ENCODE results near the gene IGFL2. TPM values are rescaled to one million over a fixed set of nuclear protein-coding genes. Genes with fewer than 3 reads are reported as not detected.
A peak's percentile ranks its signal among the peaks of the same experiment; 100 is the strongest.
"Not testable (repeated sequence)": the region's sequence is repeated elsewhere in the genome, so short reads cannot be mapped to it uniquely, and the experiment has no call there.

The IGFL2 gene
- not detected in 2 replicates for total RNA-seq (2014; rRNA removed; shearing (Covaris generic))

DNA sequence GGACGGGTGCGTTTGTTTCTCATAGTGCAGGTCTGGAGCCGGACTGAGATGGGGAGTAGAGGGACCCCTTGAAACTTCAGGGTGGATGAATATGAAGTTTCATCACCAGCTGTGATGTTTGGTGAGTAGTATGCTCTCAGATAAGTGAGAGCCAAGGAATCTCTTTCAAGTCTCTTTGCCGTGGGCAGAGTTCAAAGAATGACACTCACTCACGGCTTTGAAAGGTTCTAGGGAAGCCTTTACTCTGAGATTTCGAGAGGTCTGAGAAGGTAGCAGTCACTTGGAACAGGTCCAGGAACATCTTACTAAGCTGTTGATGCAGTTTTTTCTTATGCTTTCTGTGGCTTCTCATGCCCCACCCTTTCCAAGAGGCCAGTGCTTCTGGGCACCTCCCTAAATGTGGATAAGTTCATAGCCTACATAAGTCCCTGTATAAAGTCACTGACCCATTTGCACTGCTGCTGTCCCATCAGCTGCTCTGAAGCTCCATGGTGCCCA is at the start of gene IGFL2:
Gene IGFL2 (plus strand): TSS at position 448 of the 498 bp plus-strand sequence. CDS start 41 bp downstream, at position 489.
- DNase-seq (ENCODE audit: low read depth in 1 of 2, low spot score in 2 of 2), result no peak
- no peaks in the 10 kb centered on the region for H3K4me1 ChIP-seq (replicated peaks)
- no peaks in the 10 kb centered on the region for H3K9me3 ChIP-seq (replicated peaks)
- no peak within 1 kb of the TSS for H3K4me3 ChIP-seq
- H3K27me3 ChIP-seq (replicated peaks), result 0 out of 2 replicates have a peak, but pooled peaks cover 3% of the 10 kb centered on the region
- H3K27ac ChIP-seq, result no peak within 1 kb of the TSS
- H3K36me3 ChIP-seq, result no peaks in the 10 kb centered on the region

- Histone ChIP-seq H3K4me3 (no peak overlapping the region), H3K9me3 (replicated peaks) (peaks cover 8% of the 10 kb centered on the region; the same call in 1 of the 2 replicates), H3K36me3 (no peaks in the 10 kb centered on the region), H3K27me3 (replicated peaks) (no peaks in the 10 kb centered on the region), H3K4me1 (replicated peaks) (no peaks in the 10 kb centered on the region), H3K27ac (no peak overlapping the region)
- DNase-seq (ENCODE audit: low read depth in 1 of 2, low spot score in 2 of 2), result no peak
Observed at GRCh38 chr19:46100344-46100743, 47.7 kb upstream of the IGFL2 start.

DNA sequence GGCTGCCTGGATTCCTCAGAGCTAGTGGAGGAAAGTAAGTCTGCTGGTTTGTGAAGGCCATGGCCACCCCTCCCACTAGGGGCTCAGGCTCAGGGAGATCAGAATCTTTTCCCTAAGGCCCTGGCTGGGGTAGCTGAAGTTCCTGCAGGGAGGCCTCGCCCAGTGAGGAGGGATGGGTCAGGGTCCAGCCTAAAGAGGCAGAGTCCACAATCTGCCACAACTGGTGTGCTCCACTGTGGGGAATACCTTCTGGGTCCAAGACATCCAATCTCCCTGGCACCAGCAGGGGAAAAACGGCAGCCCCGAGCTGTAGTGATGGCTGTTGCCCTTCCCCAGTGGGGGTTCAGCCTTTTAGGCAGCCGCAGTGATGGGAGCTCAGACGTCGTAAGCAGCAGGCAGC is 46.7 kb upstream of the IGFL2 start:
- no peak overlapping the region for H3K4me3 ChIP-seq
- H3K27me3 ChIP-seq (replicated peaks), result no peaks in the 10 kb centered on the region
- H3K27ac ChIP-seq, result no peak overlapping the region
- DNase-seq (ENCODE audit: low read depth in 1 of 2, low spot score in 2 of 2), result no peak
- peaks cover 8% of the 10 kb centered on the region; the same call in 1 of the 2 replicates for H3K9me3 ChIP-seq (replicated peaks)
- H3K36me3 ChIP-seq, result no peaks in the 10 kb centered on the region
- H3K4me1 ChIP-seq (replicated peaks), result no peaks in the 10 kb centered on the region

GRCh38 chr19:46102333-46102732 is 45.7 kb upstream of the IGFL2 start:
- H3K36me3 ChIP-seq; H3K4me1 ChIP-seq (replicated peaks); DNase-seq (ENCODE audit: low read depth in 1 of 2, low spot score in 2 of 2); H3K9me3 ChIP-seq (replicated peaks); H3K27me3 ChIP-seq (replicated peaks); H3K27ac ChIP-seq; H3K4me3 ChIP-seq: not testable (repeated sequence)

DNA sequence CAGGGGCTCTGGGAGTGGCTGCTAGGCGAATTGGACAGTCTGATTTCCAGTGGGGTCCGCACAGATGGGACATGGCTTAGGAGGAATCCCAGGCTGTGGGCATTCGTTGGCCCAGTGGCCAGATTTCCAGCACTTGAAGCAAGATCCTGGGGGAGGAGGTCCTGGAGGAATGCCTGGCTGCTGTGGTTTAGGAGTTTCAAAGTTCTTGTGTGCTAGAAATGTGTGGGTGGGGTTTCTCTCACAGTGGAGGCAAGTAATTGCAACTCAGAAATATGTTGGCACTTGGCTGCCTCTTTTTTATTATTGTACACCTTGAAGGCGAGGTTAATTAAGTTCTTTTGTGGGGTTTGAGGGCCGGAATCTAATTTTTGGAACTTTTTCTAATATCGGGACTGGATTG is 40.7 kb upstream of the IGFL2 start:
- Histone ChIP-seq H3K4me1 (replicated peaks) (no peaks in the 10 kb centered on the region; the same call in 1 of the 2 replicates), H3K27me3 (replicated peaks) (no peaks in the 10 kb centered on the region), H3K36me3 (no peaks in the 10 kb centered on the region), H3K4me3 (no peak overlapping the region), H3K9me3 (replicated peaks) (no peaks in the 10 kb centered on the region), H3K27ac (no peak overlapping the region)
- DNase-seq (ENCODE audit: low read depth in 1 of 2, low spot score in 2 of 2), result no peak

DNA sequence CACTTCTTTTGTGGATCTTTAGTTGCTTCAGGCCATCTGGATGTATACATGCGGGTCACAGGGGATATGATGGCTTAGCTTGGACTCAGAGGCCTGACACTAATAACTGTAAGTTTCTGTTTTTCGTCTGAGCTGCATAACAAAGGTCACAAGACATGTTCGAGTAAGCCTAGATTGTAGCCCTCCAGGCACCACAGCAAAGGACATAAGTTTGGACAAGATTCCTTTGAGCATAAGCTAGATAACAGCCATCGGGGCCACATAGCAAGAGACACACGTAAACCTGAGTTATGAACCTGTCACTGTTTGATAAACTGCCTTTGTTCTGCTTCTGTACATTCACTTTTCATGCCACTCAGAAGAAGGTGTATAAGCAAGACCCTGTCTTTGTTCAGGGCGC is 38.2 kb upstream of the IGFL2 start:
- no peak for DNase-seq (ENCODE audit: low read depth in 1 of 2, low spot score in 2 of 2)
- no peak overlapping the region for H3K27ac ChIP-seq
- H3K36me3 ChIP-seq, result no peaks in the 10 kb centered on the region
- no peaks in the 10 kb centered on the region for H3K27me3 ChIP-seq (replicated peaks)
- no peak overlapping the region for H3K4me3 ChIP-seq
- no peaks in the 10 kb centered on the region for H3K9me3 ChIP-seq (replicated peaks)
- no peaks in the 10 kb centered on the region; the same call in 1 of the 2 replicates for H3K4me1 ChIP-seq (replicated peaks)

GRCh38 chr19:46111376-46111775 is 36.7 kb upstream of the IGFL2 start:
- no peaks in the 10 kb centered on the region for H3K36me3 ChIP-seq
- no peaks in the 10 kb centered on the region for H3K9me3 ChIP-seq (replicated peaks)
- no peak overlapping the region for H3K27ac ChIP-seq
- no peak for DNase-seq (ENCODE audit: low read depth in 1 of 2, low spot score in 2 of 2)
- H3K4me1 ChIP-seq (replicated peaks), result peaks cover 10% of the 10 kb centered on the region
- no peaks in the 10 kb centered on the region for H3K27me3 ChIP-seq (replicated peaks)
- H3K4me3 ChIP-seq, result no peak overlapping the region

- Histone ChIP-seq H3K27me3 (replicated peaks) (no peaks in the 10 kb centered on the region), H3K36me3 (no peaks in the 10 kb centered on the region), H3K4me3 (no peak overlapping the region), H3K4me1 (replicated peaks) (peaks cover 10% of the 10 kb centered on the region), H3K9me3 (replicated peaks) (no peaks in the 10 kb centered on the region), H3K27ac (no peak overlapping the region)
- DNase-seq (ENCODE audit: low read depth in 1 of 2, low spot score in 2 of 2), result no peak
Observed at GRCh38 chr19:46112527-46112926, 35.5 kb upstream of the IGFL2 start.

- H3K27me3 ChIP-seq (replicated peaks), result no peaks in the 10 kb centered on the region
- peaks cover 10% of the 10 kb centered on the region for H3K4me1 ChIP-seq (replicated peaks)
- H3K4me3 ChIP-seq, result no peak overlapping the region
- no peak for DNase-seq (ENCODE audit: low read depth in 1 of 2, low spot score in 2 of 2)
- no peaks in the 10 kb centered on the region for H3K9me3 ChIP-seq (replicated peaks)
- H3K27ac ChIP-seq, result no peak overlapping the region
- H3K36me3 ChIP-seq, result no peaks in the 10 kb centered on the region
Observed at GRCh38 chr19:46113726-46114125, 34.3 kb upstream of the IGFL2 start.

DNA sequence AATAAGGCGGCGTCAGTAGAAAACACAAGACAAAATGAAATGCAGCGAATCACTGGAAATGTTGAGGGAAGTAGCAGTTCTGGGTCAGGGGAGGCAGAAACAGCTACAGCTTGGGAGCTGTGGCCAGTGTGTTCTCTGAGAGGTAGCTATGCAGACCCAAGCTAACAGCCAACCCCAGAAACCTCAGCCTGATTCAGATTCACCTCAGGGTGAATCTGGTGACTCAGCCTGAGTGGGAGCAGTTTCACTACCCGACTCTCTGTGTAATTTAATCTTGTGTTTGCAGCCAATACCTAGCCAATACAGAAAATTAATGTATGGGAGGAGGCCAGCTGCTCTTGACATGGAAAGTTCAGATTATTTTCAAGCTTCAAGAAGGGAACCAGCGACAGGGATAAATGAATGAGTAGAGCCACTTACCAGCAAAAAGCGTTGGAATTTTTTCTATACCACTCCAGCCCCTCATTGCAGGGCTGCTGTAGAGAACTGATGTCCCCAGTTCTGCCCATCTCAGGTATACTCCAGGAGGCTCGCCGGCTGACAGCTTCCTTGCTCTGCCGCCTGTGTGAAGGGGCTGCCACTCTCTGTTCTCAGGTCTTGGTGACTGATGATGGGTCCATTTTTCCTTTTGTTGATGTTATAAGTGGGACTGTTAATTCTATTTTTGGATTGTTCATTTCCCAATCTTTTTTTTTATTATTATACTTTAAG is 32.5 kb upstream of the IGFL2 start:
- Histone ChIP-seq H3K9me3 (replicated peaks) (no peaks in the 10 kb centered on the region), H3K36me3 (no peaks in the 10 kb centered on the region), H3K27me3 (replicated peaks) (no peaks in the 10 kb centered on the region), H3K27ac (no peak overlapping the region), H3K4me1 (replicated peaks) (peaks cover 10% of the 10 kb centered on the region), H3K4me3 (no peak overlapping the region)
- peak in 1 of 2 experiments; percentile 21 for DNase-seq (ENCODE audit: low read depth in 1 of 2, low spot score in 2 of 2)

DNA sequence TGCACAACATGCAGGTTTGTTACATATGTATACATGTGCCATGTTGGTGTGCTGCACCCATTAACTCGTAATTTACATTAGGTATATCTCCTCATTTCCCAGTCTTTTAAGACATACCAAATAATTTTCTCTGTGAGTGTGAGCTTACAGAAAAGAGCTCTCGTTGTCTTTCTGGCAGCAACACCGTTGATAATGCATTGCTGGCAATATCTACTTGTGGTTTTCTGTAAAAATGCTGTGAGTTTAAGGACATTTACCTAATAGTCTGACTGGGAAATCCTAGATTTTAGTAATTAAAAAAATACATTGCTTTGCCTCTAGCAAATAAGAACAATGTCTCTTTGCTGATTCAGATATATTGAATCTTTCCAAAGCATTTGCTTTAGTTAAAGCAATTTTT is 31.9 kb upstream of the IGFL2 start:
- no peak overlapping the region for H3K4me3 ChIP-seq
- peaks cover 10% of the 10 kb centered on the region for H3K4me1 ChIP-seq (replicated peaks)
- DNase-seq (ENCODE audit: low read depth in 1 of 2, low spot score in 2 of 2), result no peak
- H3K9me3 ChIP-seq (replicated peaks), result no peaks in the 10 kb centered on the region
- no peak overlapping the region for H3K27ac ChIP-seq
- H3K27me3 ChIP-seq (replicated peaks), result no peaks in the 10 kb centered on the region
- H3K36me3 ChIP-seq, result no peaks in the 10 kb centered on the region

DNA sequence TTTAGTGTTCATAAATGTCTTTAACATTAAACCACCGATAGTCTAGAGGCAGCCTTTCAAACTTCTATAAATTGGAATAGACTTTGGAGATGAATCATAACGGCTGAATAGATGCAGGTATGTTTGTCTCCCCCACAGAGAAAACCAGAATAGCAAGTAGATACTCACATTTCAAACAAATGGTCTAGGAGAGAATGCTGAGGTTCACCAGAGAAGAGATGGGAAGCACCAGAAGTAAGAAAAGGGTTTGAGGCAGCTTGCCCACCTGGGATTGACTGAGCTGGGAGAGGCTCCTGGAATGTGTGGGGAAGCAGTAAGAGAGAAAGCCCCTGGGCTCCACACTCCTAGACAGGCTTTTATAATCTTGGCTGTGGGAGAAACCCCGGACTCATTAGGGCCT is 29.9 kb upstream of the IGFL2 start:
- Histone ChIP-seq H3K4me1 (replicated peaks) (peaks cover 10% of the 10 kb centered on the region), H3K9me3 (replicated peaks) (no peaks in the 10 kb centered on the region), H3K4me3 (no peak overlapping the region), H3K27ac (no peak overlapping the region), H3K36me3 (no peaks in the 10 kb centered on the region), H3K27me3 (replicated peaks) (no peaks in the 10 kb centered on the region)
- DNase-seq (ENCODE audit: low read depth in 1 of 2, low spot score in 2 of 2), result no peak

GRCh38 chr19:46124638-46125115 is 23.4 kb upstream of the IGFL2 start, which contains the start of gene IGFL3:
TSS of gene IGFL3 (minus strand) at chr19:46124688. CDS start at chr19:46124649, 39 bp downstream.
- Histone ChIP-seq H3K27ac (no peak within 1 kb of the TSS), H3K9me3 (replicated peaks) (no peaks in the 10 kb centered on the region), H3K4me1 (replicated peaks) (no peaks in the 10 kb centered on the region), H3K36me3 (no peaks in the 10 kb centered on the region), H3K4me3 (no peak within 1 kb of the TSS), H3K27me3 (replicated peaks) (no peaks in the 10 kb centered on the region)
- no peak for DNase-seq (ENCODE audit: low read depth in 1 of 2, low spot score in 2 of 2)

GRCh38 chr19:46125447-46125846 is 22.6 kb upstream of the IGFL2 start:
- no peak for DNase-seq (ENCODE audit: low read depth in 1 of 2, low spot score in 2 of 2)
- H3K4me3 ChIP-seq, result no peak overlapping the region
- H3K27ac ChIP-seq, result no peak overlapping the region
- no peaks in the 10 kb centered on the region for H3K4me1 ChIP-seq (replicated peaks)
- no peaks in the 10 kb centered on the region for H3K36me3 ChIP-seq
- H3K27me3 ChIP-seq (replicated peaks), result no peaks in the 10 kb centered on the region
- no peaks in the 10 kb centered on the region for H3K9me3 ChIP-seq (replicated peaks)

Measured in SJSA1 (cell line).